Measurements from ENCODE around the gene VPS37B.
A peak's percentile ranks its signal among the peaks of the same experiment; 100 is the strongest.
"Not testable (repeated sequence)": the region's sequence is repeated elsewhere in the genome, so short reads cannot be mapped to it uniquely, and the experiment has no call there.

The VPS37B gene

GRCh38 chr12:122895704-122896636 lies at the start of gene VPS37B:
Gene VPS37B, minus strand, starts transcription at chr12:122896124. Its CDS starts 62 bp downstream, at chr12:122896062.
- peak; percentile 76 for DNase-seq (ENCODE audit: low read depth)

- DNase-seq (ENCODE audit: low read depth) = no peak
These were observed 49.0 kb upstream of the VPS37B start for GRCh38 chr12:122944605-122945592.

GRCh38 chr12:122943196-122943595 lies 47.3 kb upstream of the VPS37B start:
- no peak for DNase-seq (ENCODE audit: low read depth)

- DNase-seq (ENCODE audit: low read depth) = no peak
These were observed 46.7 kb upstream of the VPS37B start for GRCh38 chr12:122942637-122943036.

- not testable (repeated sequence) for DNase-seq (ENCODE audit: low read depth)
These were observed 45.4 kb upstream of the VPS37B start for GRCh38 chr12:122941351-122941750.

GRCh38 chr12:122939125-122939524 lies 43.2 kb upstream of the VPS37B start:
- no peak for DNase-seq (ENCODE audit: low read depth)

- no peak for DNase-seq (ENCODE audit: low read depth)
These were observed 41.7 kb upstream of the VPS37B start for GRCh38 chr12:122937622-122938091.

GRCh38 chr12:122935318-122935717 lies 39.4 kb upstream of the VPS37B start:
- DNase-seq (ENCODE audit: low read depth) = no peak

GRCh38 chr12:122934722-122935121 lies 38.8 kb upstream of the VPS37B start:
- DNase-seq (ENCODE audit: low read depth) = no peak

GRCh38 chr12:122932207-122932606 lies 36.3 kb upstream of the VPS37B start:
- DNase-seq (ENCODE audit: low read depth) = no peak

- no peak for DNase-seq (ENCODE audit: low read depth)
These were observed 33.9 kb upstream of the VPS37B start for GRCh38 chr12:122929812-122930211.

GRCh38 chr12:122929148-122929538 lies 33.2 kb upstream of the VPS37B start:
- DNase-seq (ENCODE audit: low read depth) = no peak

GRCh38 chr12:122928404-122929147 lies 32.7 kb upstream of the VPS37B start:
- DNase-seq (ENCODE audit: low read depth) = no peak

GRCh38 chr12:122927756-122928403 lies 32.0 kb upstream of the VPS37B start:
- no peak for DNase-seq (ENCODE audit: low read depth)

GRCh38 chr12:122921917-122922316 lies 26.0 kb upstream of the VPS37B start:
- DNase-seq (ENCODE audit: low read depth) = no peak

GRCh38 chr12:122920687-122921086 lies 24.8 kb upstream of the VPS37B start:
- DNase-seq (ENCODE audit: low read depth) = no peak

- DNase-seq (ENCODE audit: low read depth) = no peak
These were observed 22.9 kb upstream of the VPS37B start for GRCh38 chr12:122918827-122919226.

- no peak for DNase-seq (ENCODE audit: low read depth)
These were observed 21.7 kb upstream of the VPS37B start for GRCh38 chr12:122917507-122918121.

GRCh38 chr12:122909442-122910288 lies 13.7 kb upstream of the VPS37B start:
- no peak for DNase-seq (ENCODE audit: low read depth)

GRCh38 chr12:122908915-122909314 lies 13.0 kb upstream of the VPS37B start:
- no peak for DNase-seq (ENCODE audit: low read depth)

All from activated T-cell treated with anti-CD3 and anti-CD28 coated beads for 24 hours (primary cell).